NCI-H748 (cell line): ENCODE measurements around the gene HRC.
A peak's percentile ranks its signal among the peaks of the same experiment; 100 is the strongest.
"Not testable (repeated sequence)": the region's sequence is repeated elsewhere in the genome, so short reads cannot be mapped to it uniquely, and the experiment has no call there.

ENCODE experiments used
- DNase-seq: peaks from one replicate; lab custom pipeline; 2025; ENCODE audit not compliant: unreplicated experiment; lab: John Stamatoyannopoulos, UW

HRC gene

GRCh38 chr19:49155005-49155819 lies at the start of gene HRC:
HRC (minus strand) TSS chr19:49155396; CDS start chr19:49155237, 159 bp downstream.
- no peak for DNase-seq

GRCh38 chr19:49201042-49201441 lies 45.8 kb upstream of the HRC start:
- DNase-seq, result no peak

GRCh38 chr19:49200238-49200862 lies 45.2 kb upstream of the HRC start:
- DNase-seq, result no peak

- DNase-seq, result peak; percentile 40
These were observed 41.5 kb upstream of the HRC start for GRCh38 chr19:49196527-49197240.

- no peak for DNase-seq
These were observed 39.2 kb upstream of the HRC start for GRCh38 chr19:49194408-49194807.

GRCh38 chr19:49193822-49194394 lies 38.7 kb upstream of the HRC start:
- no peak for DNase-seq

GRCh38 chr19:49190781-49191180 lies 35.6 kb upstream of the HRC start:
- DNase-seq, result no peak

- no peak for DNase-seq
These were observed 34.1 kb upstream of the HRC start for GRCh38 chr19:49189259-49189658.

GRCh38 chr19:49188626-49189200 lies 33.5 kb upstream of the HRC start:
- DNase-seq, result no peak

GRCh38 chr19:49186108-49186507 lies 30.9 kb upstream of the HRC start:
- DNase-seq, result no peak

- DNase-seq, result no peak
These were observed 27.7 kb upstream of the HRC start for GRCh38 chr19:49182848-49183375.

GRCh38 chr19:49182010-49182847 lies 27.0 kb upstream of the HRC start:
- DNase-seq, result not testable (repeated sequence)

GRCh38 chr19:49180659-49181058 lies 25.5 kb upstream of the HRC start:
- no peak for DNase-seq

- no peak for DNase-seq
These were observed 18.0 kb upstream of the HRC start for GRCh38 chr19:49173198-49173597.

GRCh38 chr19:49168421-49168820 lies 13.2 kb upstream of the HRC start:
- no peak for DNase-seq

- no peak for DNase-seq
These were observed 12.7 kb upstream of the HRC start for GRCh38 chr19:49167857-49168409.

- DNase-seq, result no peak
These were observed 10.7 kb upstream of the HRC start for GRCh38 chr19:49165865-49166301.

GRCh38 chr19:49165111-49165750 lies 10.0 kb upstream of the HRC start:
- DNase-seq, result no peak

GRCh38 chr19:49161987-49162386 lies 6.8 kb upstream of the HRC start:
- no peak for DNase-seq
